NB4 (cell line): ENCODE measurements around the gene DCTN5.

Experiments
- MYC ChIP-seq: IDR thresholded peaks from 2 replicates; pipeline ENCODE4 v1.6.1; 2011; ENCODE audit warnings: low read depth, low read length
- POLR2A ChIP-seq: IDR thresholded peaks from 2 replicates; pipeline ENCODE4 v1.6.1; 2011; ENCODE audit warnings: mild to moderate bottlenecking; ENCODE audit not compliant: insufficient read length; ENCODE audit errors: extremely low read depth
- TF ChIP-seq, protein P1 (sequence below): IDR thresholded peaks from one replicate; pipeline ENCODE4 v1.5.1; 2012; ENCODE audit warnings: low read depth, low read length
- TF ChIP-seq, protein P2 (sequence below): IDR thresholded peaks from 2 replicates; pipeline ENCODE4 v1.6.1; 2011; ENCODE audit warnings: low read depth, low read length

DNA sequence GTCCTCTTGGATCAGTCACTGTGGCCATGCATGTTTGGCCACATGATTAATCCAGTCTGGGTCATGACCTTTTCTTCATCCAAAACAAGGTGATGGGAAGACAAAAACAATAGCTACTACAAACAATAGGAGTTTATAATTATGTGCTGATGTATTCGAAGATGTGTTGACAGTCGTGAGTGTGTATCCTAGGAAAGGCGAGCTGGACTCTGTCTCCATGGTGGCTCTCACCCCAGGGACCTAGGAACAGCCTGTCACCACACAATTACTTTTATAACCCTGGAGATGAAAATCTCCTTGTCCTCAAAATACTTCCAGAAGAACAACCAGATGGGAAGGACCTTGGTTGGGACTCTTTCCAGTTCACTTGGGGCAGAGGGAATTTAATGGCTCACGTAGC is 27.6 kb downstream of the DCTN5 start:
- TF ChIP-seq, protein P1, sequence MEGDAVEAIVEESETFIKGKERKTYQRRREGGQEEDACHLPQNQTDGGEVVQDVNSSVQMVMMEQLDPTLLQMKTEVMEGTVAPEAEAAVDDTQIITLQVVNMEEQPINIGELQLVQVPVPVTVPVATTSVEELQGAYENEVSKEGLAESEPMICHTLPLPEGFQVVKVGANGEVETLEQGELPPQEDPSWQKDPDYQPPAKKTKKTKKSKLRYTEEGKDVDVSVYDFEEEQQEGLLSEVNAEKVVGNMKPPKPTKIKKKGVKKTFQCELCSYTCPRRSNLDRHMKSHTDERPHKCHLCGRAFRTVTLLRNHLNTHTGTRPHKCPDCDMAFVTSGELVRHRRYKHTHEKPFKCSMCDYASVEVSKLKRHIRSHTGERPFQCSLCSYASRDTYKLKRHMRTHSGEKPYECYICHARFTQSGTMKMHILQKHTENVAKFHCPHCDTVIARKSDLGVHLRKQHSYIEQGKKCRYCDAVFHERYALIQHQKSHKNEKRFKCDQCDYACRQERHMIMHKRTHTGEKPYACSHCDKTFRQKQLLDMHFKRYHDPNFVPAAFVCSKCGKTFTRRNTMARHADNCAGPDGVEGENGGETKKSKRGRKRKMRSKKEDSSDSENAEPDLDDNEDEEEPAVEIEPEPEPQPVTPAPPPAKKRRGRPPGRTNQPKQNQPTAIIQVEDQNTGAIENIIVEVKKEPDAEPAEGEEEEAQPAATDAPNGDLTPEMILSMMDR, result no peak
- TF ChIP-seq POLR2A (no peak), MYC (no peak)
- TF ChIP-seq, protein P2, sequence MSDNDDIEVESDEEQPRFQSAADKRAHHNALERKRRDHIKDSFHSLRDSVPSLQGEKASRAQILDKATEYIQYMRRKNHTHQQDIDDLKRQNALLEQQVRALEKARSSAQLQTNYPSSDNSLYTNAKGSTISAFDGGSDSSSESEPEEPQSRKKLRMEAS, result no peak
